Gastroesophageal sphincter (tissue), 3 donors: ENCODE results near the gene FFAR3.

ENCODE experiments used
- CTCF ChIP-seq, 4 experiments: fragments of 200-600 bp in 2 of 4; fragments of 450-650 bp in 2 of 4; sonication (generic) in 1 of 4; IDR thresholded peaks; one replicate each; pipeline ENCODE4 v1.5.1; 2017 to 2019; ENCODE audit warnings: antibody characterized with exemption in 4 of 4, mild to moderate bottlenecking in 2 of 4, moderate library complexity in 2 of 4
- EP300 ChIP-seq: sonication (generic); formaldehyde crosslinking; IDR thresholded peaks from one replicate; pipeline ENCODE4 v1.6.1; 2017; ENCODE audit warnings: antibody characterized with exemption, mild to moderate bottlenecking
- POLR2AphosphoS5 ChIP-seq: sonication (generic); formaldehyde crosslinking; IDR thresholded peaks from one replicate; pipeline ENCODE4 v1.6.1; 2017; ENCODE audit warnings: antibody characterized with exemption

- no peak for TF ChIP-seq POLR2AphosphoS5
- no peak for TF ChIP-seq CTCF (IDR thresholded peaks at IDR 0.05)
- no peak for TF ChIP-seq EP300
Observed at GRCh38 chr19:35313587-35313986, 44.7 kb upstream of the FFAR3 start.
